SW 1271 (cell line): ENCODE results near the gene FAM78B.

Experiments used
- DNase-seq, 2 experiments: peaks; one replicate each; lab custom pipeline; 2025; lab: John Stamatoyannopoulos, UW

FAM78B gene, protein sequence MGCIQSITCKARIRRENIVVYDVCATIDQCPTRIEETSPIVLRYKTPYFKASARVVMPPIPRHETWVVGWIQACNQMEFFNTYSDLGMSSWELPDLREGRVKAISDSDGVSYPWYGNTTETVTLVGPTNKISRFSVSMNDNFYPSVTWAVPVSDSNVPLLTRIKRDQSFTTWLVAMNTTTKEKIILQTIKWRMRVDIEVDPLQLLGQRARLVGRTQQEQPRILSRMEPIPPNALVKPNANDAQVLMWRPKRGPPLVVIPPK

DNA sequence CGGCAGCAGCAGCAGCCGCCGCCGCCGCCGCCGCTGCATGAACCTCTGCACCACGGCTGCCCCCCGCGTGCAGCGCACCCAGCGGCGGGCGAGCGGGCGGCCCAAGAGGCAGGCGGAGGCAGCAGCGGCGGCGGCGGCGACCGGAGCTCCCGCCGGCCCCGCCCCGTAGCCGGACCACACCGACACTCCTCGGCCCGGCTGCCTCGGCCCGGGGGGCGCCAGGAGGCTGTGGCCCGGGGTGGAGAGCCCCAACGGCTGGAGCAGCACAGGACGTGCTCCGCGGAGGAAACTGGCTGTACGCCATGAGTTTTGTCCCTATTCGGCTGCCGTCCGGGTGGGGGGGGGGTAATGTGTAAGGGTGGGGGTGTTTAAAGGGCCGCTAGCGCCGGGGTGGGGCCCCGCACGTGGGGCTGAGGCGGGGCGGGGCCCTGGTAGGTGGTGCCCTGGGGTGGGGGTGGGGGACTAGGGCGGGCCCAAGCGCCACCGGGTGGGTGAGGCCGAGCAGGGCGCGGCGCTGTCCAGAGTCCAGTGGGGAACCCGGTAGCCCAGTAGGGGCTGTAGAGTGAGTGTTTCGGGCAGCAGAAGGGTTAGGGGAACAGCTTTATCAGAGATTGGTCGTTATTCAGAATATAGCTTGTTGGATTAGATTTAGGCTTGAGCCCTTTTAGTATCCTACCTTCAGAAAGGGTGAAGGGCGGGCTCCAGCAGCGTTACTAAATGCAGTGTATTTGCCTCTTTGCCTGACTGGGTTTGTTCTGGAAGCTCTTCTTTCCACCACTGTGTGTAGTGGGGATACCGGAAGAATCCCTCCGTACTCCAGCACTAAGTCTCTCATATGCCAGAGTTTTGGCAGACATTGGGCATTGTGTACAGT, at the start of gene FAM78B:
TSS of gene FAM78B (minus strand) at position 304 of the 874 bp plus-strand sequence. CDS start 753 bp downstream, outside the sequence.
- peak; percentile 31 to 37 for DNase-seq

DNA sequence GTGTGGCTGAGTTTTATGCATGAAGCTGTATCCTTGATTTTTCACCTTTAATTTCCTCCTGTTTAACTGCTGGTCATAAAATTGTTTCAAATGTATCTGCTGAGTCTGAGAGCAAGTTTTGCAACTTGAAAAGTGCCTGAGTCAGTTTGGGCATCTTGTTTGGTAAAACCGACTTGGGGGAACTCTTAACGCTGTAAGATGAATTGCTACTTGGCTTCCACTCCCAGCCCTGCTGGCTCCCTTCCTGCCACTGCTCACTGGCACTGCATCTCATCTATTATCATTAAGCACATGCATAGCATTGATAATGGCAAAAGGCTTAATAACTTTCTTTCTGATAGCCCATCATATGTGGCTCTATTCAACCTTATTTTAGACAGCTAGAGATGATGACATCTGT, 35.7 kb upstream of the FAM78B start:
- no peak for DNase-seq

DNA sequence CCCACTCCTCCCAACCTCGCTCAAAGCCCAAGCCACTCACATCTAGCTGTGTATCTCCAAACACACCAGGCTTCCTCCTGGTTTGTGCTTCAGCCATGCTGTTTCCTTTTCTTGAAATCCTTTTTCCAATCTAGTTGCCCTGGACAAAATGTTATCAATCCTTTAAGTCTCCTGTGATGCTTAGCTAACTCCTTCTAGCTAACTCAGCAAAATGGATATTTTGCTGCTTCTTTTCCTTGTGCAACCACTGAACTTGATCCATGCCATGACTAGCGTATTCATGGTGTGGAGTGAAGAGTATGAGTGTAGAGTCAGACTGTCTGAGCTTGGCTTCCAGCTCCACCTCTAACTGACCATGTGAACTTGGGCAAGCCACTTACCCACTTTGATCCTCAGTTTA, 33.9 kb upstream of the FAM78B start:
- no peak for DNase-seq

DNA sequence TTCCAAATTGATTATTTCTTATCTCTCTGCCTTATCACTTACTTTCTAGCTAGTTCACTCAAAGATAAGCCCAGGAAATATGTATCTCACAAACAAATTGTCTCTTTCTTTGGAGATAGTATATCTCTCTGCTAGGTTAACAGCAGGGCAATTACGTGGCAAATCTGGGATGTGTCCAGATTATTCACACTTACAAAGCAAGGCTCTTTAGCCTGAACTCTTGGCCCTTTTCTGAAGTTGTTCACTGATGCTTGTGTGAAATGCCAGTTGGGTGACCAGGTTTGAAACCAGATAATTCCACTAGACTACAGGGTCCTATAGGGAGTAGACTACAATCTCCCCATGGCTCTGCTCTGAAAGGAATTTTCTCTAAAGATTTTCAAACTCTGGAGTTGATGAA, 30.8 kb upstream of the FAM78B start:
- DNase-seq, result no peak

DNA sequence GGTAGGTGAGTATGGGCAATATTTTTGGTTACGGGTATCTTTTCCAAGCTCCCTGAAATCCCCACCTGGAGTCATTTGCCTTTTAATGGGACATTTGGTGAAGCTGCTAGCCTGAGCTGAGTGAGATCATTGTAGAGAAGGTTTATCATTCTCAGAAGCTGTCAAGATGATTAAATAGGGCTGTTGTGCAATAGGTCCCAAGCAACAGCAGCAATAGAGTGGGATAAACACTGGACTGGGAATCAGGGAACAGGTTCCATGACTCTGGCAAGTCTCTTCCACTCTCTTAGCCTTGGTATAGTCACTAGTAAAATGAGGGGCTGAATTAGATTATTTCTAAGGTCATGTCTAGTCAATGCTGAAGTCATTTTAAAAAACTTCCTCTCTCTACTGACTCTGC, 30.3 kb upstream of the FAM78B start:
- no peak for DNase-seq

DNA sequence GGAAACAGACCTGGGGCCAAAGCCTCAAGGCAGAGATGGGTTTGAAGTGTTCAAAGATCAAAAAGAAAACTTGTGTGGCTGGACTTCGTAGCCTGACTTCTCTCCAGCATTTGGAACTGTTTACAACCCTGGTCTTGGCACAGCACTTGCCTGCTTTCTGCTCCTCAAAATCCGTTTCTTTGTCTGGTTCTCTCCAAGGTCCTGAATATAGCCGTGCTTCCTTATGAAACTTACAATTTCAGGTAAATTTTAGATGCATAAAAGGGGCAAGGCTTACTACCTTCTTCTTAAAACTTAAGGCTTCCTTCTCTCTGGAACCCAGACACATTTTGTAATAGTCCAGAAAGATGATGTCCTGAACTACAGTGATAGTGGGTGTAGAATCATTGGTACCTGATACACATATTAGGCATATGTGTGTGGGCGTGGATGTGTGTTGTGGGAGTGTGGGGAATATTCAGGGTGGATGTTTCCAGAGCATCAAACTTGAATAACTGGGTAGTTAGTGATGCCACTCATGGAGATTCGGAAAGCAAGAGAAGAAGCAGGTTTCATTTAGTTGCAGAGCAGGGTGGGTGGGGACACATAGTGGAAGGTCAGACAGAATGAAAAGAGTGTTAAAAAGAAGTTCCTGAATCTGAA, 26.4 kb upstream of the FAM78B start:
- no peak for DNase-seq

DNA sequence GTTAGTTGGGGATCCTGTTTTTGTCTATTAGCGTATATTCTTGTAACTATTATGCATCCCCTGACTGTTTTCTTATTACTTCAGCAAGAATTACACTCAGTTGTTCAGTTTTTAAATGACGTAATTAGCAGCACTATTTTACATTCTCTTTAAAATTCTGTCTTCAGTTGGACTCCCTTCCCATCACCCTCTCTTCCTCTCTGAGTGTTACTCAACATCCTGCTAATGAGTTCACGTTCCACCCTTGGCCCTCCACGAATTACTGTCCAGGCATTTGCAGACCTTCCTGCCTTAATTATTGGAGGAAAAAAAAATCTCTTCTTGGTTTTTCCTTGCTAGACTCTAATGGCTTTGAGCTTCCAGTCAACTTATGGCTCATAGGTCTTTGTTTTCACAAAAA, 23.6 kb upstream of the FAM78B start:
- no peak for DNase-seq

DNA sequence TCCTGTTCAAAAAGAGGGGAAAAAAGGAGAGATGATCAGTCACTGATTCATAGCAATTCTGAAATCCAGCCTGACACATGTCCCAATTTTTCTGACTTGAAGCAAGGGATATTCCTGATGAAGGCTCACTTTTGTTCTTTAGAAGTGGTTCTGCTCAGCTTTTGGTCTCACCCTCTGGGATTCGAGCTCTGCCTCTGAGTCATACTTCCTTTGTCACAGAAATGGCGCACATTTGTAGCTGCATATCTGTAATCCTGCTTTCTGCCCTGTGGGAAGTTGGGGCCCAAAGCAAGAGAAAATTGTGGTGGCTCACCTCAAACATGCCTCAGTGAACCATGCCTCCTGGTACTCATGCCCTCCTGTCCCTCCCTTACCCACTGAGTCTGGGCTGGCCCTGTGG, 22.3 kb upstream of the FAM78B start:
- no peak for DNase-seq

- no peak for DNase-seq
Observed at GRCh38 chr1:166185526-166185925, 18.7 kb upstream of the FAM78B start.

DNA sequence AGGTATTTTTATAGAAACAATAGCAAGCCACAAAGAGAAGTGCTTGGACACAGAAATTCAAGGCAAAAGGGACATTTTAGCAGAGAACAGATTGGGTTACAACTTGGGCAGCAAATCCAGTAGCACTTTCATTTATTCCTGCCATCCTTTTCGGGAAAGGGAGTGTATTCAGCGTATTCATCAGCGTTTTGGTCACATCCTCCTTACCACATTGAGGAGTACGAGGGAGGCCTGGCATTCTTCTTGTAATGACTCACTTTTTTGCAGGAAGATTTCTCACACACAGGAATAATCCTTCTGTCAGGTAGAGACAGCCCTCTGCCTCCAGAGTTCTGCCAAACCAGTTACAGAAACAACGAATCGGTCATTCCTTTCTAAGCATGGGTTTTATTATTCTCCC, 18.1 kb upstream of the FAM78B start:
- DNase-seq, result peak in 1 of 2 experiments; percentile 2

DNA sequence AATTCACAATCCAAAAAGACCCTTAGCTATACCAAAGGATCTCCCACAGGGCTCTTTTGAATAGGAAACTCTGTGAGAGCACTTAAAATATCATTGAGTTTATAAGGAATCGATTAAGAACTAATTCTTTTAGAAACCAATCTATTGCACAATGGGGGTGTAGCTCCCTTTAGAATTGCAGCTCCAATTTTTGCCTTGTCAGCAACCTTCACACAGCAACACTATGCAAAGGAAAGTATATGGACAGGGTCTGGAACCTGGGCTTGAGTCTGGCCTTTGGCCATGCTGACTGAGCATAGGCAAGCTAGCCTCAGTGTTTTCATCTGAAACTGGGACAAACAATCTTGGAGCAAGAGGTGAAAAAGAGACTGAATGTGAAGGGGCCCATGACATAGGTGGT, 17.2 kb upstream of the FAM78B start:
- DNase-seq, result no peak

DNA sequence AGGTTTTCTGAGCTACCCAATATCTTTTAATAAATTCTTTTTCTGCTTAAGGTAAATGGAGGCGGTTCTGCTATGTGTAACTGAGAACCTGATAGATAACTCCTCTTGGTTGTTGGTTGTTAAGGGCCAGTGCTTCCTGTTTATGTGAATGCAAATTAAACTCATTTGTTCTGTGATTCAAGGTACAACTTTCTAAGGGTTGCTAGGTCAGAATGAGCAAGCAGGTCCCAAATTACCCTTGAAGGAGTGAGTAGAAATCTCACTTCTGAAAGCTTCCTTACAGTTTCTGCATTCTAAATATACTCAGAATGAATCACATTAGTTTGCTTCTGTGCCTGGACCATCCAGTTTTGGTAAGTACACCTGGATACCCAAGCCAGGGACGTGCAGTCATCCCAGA, 15.5 kb upstream of the FAM78B start:
- DNase-seq, result no peak

- DNase-seq, result no peak
Observed at GRCh38 chr1:166176416-166176815, 9.6 kb upstream of the FAM78B start.

GRCh38 chr1:166175032-166175431, 8.2 kb upstream of the FAM78B start:
- no peak for DNase-seq

DNA sequence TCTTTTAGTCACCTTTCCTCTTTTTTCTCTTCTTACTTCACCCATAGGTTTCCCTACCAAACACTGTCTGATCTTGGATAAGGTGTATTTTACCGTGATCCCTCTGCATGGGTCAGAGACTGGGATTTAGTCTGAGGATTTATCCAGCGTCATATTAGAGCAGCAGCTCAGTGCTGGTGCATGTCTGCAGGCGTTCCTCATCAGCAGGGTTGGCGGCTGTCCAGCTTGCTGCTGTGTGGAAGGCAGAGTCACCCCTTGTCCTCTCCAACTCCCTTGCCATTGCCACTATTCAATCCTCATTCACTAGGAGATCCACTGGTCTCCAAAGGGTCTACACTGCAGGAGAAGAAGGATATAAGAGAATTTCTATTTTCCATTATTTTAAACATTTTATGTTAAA, 7.3 kb upstream of the FAM78B start:
- no peak for DNase-seq

GRCh38 chr1:166172106-166172505, 5.3 kb upstream of the FAM78B start:
- no peak for DNase-seq

GRCh38 chr1:166170726-166171125, 3.9 kb upstream of the FAM78B start:
- no peak for DNase-seq

DNA sequence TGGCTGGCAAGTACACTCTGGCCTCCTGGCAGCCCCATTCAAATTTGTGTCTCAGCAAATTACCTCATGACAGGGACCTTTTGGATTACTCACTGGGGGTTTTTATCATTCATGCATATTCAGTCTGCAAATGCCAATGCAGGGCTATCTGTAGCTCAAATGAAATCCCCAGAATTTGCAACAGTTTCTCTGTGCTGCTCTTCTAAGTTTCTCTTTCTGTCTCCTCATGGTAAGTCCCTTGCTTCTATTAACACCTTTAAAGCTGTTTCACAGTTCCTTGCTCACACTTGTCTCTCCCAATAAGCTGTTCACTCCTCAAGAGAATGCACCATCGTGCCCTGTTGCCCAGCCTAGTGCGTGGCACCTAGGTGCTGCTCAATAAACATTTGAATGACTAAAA, 3.3 kb upstream of the FAM78B start:
- no peak for DNase-seq

- no peak for DNase-seq
Observed at GRCh38 chr1:166169182-166169581, 2.4 kb upstream of the FAM78B start.

GRCh38 chr1:166167572-166167925, 748 bp upstream of the FAM78B start:
- no peak for DNase-seq

DNA sequence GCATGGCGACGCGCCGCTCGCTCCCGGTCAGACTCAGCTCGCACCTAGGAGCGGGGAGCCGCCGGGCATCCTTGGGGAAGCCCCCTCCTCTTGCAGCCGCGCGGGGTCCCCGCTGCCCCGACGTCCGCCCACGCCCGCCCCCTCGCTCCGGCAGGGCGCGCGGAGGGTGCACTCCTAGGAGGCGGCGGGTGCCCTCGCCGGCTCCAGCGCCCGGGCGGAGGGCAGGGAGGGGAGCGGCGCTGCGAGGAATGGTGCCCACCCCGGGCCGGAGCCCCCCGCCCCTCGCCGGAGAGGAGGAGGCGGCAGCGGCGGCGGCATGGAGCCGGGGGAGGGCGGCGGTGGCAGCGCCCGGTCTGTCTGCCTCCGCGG, 488 bp downstream of the FAM78B start:
- DNase-seq, result no peak

DNA sequence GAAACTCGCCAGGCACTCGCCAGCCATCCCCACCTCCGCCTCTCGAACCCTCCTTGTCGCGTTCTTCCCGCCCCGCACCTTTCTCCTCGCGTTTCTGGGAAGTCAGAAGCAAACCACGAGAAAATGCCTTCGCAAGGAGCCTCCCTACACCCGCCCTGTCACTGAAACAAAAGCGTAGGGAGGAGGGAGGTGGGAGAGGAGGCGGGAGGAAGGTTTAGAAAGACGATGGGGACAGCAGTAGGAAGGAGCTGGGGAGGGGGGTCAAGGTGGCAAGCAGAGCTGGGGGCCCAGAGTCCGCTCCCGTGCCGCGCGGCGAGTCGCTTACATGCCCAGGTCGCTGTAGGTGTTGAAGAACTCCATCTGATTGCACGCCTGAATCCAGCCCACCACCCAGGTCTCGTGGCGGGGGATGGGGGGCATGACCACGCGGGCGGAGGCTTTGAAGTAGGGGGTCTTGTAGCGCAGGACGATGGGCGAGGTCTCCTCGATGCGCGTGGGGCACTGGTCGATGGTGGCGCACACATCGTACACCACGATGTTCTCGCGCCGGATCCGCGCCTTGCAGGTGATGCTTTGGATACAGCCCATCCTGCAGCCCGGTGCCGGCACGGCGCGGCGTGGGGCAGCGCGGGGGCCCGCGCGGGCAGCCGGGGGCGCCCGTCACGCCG, 1.0 kb downstream of the FAM78B start:
- no peak for DNase-seq
